ENCODE data around the gene COPG2. TPM values are rescaled to one million over a fixed set of nuclear protein-coding genes. Genes with fewer than 3 reads are reported as not detected.

The COPG2 gene
- total and polyA plus RNA-seq, 2 of the 4 experiments (the other 2 are of a cell fraction), result 18.1 to 50.0 TPM

DNA sequence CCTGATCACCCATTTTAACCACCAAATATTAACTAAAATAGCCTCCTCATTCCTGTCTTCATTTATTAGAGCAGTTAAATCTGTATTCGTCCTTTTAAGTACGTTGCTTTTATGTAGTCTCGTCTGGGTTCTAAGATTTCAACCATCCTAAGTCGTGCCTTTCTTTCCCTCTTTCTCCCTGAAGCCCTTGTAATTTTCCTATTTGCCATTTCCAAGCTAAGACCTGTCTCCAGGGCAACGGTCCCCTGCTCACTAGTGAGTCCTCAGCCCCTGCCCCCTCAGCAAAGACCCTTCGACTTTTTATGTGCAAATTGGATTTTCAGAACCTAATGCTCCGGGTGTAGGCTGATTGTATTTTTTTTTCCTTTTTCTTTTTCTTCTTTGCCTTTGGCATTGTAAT lies 192.8 kb downstream of the COPG2 start:
- H3K23ac ChIP-seq (ENCODE audit: low read depth, low read length), result no peak overlapping the region
- H3K79me1 ChIP-seq (ENCODE audit: low read depth in 1 of 2, low read length in 2 of 2), result no peaks in the 10 kb centered on the region
- no peak overlapping the region for H3K18ac ChIP-seq (ENCODE audit: low read depth, low read length)
- no peak overlapping the region for H2BK20ac ChIP-seq (ENCODE audit: low read depth, low read length)
- H2AK9ac ChIP-seq (replicated peaks; ENCODE audit: low read depth, low read length, poor library complexity), result no peak overlapping the region
- ATAC-seq (ENCODE audit: low read depth) (no peak), DNase-seq (no peak)
- H2BK120ac ChIP-seq (ENCODE audit: low read depth, low read length), result no peak overlapping the region
- H3K9me3 ChIP-seq (ENCODE audit: control insufficient read depth, insufficient read depth, low read length), result peaks cover 4% of the 10 kb centered on the region
- dilution Hi-C loops (cut with HindIII; ENCODE audit: low sequenced_read_pairs, unreplicated experiment) (no loop called here), intact Hi-C loops (cut with micrococcal nuclease) (no loop called here), in situ Hi-C loops (cut with MboI; ENCODE audit: low sequenced_read_pairs) (no loop called here)
- TF ChIP-seq POLR2A (IDR thresholded peaks at IDR 0.05; ENCODE audit: low read depth, low read length) (no peak), SMC3 (IDR thresholded peaks at IDR 0.05; ENCODE audit: low read depth, low read length) (no peak), MAZ (IDR thresholded peaks at IDR 0.05; ENCODE audit: borderline replicate concordance, low read depth, low read length) (no peak), MAFK (IDR thresholded peaks at IDR 0.05; ENCODE audit: low read depth, low read length) (no peak), NFE2L2 (IDR thresholded peaks at IDR 0.05; ENCODE audit: low read depth, low read length) (no peak), CEBPB (IDR thresholded peaks at IDR 0.05; ENCODE audit: low read depth, low read length) (no peak), BHLHE40 (IDR thresholded peaks at IDR 0.05; ENCODE audit: low read depth, low read length) (no peak), FOS (IDR thresholded peaks at IDR 0.05; ENCODE audit: low read depth, low read length) (no peak), RFX5 (IDR thresholded peaks at IDR 0.05; ENCODE audit: low read depth, low read length) (no peak), MXI1 (IDR thresholded peaks at IDR 0.05; ENCODE audit: borderline replicate concordance, low read depth, low read length) (no peak), RCOR1 (IDR thresholded peaks at IDR 0.05; ENCODE audit: insufficient replicate concordance, low read length) (no peak), CHD1 (IDR thresholded peaks at IDR 0.05; ENCODE audit: low read depth, low read length) (no peak)
- TF ChIP-seq, protein P1, sequence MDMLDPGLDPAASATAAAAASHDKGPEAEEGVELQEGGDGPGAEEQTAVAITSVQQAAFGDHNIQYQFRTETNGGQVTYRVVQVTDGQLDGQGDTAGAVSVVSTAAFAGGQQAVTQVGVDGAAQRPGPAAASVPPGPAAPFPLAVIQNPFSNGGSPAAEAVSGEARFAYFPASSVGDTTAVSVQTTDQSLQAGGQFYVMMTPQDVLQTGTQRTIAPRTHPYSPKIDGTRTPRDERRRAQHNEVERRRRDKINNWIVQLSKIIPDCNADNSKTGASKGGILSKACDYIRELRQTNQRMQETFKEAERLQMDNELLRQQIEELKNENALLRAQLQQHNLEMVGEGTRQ (IDR thresholded peaks at IDR 0.05; ENCODE audit: low read depth, low read length), result no peak
- TF ChIP-seq, protein P2, sequence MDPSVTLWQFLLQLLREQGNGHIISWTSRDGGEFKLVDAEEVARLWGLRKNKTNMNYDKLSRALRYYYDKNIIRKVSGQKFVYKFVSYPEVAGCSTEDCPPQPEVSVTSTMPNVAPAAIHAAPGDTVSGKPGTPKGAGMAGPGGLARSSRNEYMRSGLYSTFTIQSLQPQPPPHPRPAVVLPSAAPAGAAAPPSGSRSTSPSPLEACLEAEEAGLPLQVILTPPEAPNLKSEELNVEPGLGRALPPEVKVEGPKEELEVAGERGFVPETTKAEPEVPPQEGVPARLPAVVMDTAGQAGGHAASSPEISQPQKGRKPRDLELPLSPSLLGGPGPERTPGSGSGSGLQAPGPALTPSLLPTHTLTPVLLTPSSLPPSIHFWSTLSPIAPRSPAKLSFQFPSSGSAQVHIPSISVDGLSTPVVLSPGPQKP (IDR thresholded peaks at IDR 0.05; ENCODE audit: borderline replicate concordance, low read depth, low read length), result no peak
- TF ChIP-seq, protein P3, sequence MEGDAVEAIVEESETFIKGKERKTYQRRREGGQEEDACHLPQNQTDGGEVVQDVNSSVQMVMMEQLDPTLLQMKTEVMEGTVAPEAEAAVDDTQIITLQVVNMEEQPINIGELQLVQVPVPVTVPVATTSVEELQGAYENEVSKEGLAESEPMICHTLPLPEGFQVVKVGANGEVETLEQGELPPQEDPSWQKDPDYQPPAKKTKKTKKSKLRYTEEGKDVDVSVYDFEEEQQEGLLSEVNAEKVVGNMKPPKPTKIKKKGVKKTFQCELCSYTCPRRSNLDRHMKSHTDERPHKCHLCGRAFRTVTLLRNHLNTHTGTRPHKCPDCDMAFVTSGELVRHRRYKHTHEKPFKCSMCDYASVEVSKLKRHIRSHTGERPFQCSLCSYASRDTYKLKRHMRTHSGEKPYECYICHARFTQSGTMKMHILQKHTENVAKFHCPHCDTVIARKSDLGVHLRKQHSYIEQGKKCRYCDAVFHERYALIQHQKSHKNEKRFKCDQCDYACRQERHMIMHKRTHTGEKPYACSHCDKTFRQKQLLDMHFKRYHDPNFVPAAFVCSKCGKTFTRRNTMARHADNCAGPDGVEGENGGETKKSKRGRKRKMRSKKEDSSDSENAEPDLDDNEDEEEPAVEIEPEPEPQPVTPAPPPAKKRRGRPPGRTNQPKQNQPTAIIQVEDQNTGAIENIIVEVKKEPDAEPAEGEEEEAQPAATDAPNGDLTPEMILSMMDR (conservative IDR thresholded peaks at IDR 0.05; ENCODE audit: low read depth, low read length), result no peak
- H3K36me3 ChIP-seq (ENCODE audit: control insufficient read depth, insufficient read depth, low read length), result no peaks in the 10 kb centered on the region
- H3K27ac ChIP-seq (ENCODE audit: insufficient read depth, low read length), result no peak overlapping the region
- H4K91ac ChIP-seq (ENCODE audit: insufficient read depth, low read depth, low read length), result no peak overlapping the region
- 77% methylated on average over 4 of the region's 7 CpGs; no CpG with 5 or more reads in 1 of the 2 experiments for WGBS, 2 experiments (ENCODE audit: extremely low coverage in 2 of 2, insufficient read length in 1 of 2)
- H3K56ac ChIP-seq (ENCODE audit: extremely low read depth, insufficient read depth, low read length), result no peak overlapping the region
- H4K5ac ChIP-seq (ENCODE audit: low read depth, low read length), result no peak overlapping the region
- no peak overlapping the region for H2AFZ ChIP-seq (replicated peaks; ENCODE audit: low read length, poor library complexity)
- H4K20me1 ChIP-seq (ENCODE audit: insufficient read depth, low read length), result no peaks in the 10 kb centered on the region
- H3K4me1 ChIP-seq (ENCODE audit: control insufficient read depth, insufficient read depth, low read length), result no peaks in the 10 kb centered on the region
- ChIA-PET CTCF (interaction anchor here (1.0 kb wide), 1 partner anchor 9 kb away, joined by 3 read pairs; no protein-coding TSS in a partner anchor), POLR2A (ENCODE audit: unreplicated experiment) (no interaction called here)
- no peak overlapping the region for H3K4me2 ChIP-seq (ENCODE audit: low read depth, low read length)
- H3K14ac ChIP-seq (replicated peaks; ENCODE audit: low read depth, low read length), result no peak overlapping the region
- BruUV-seq (replicated peaks), result no TSS peak
- no peak overlapping the region for H3K9ac ChIP-seq (ENCODE audit: low read depth, low read length)
- no peak overlapping the region for H3K4ac ChIP-seq (ENCODE audit: low read depth, low read length)
- H2BK15ac ChIP-seq (ENCODE audit: low read depth, low read length), result no peak overlapping the region
- peaks cover 5% of the 10 kb centered on the region for H3K27me3 ChIP-seq (ENCODE audit: control insufficient read depth, insufficient read depth, low read length)
- no peak overlapping the region for H3K4me3 ChIP-seq (ENCODE audit: insufficient read depth, low read depth, low read length)
- H4K8ac ChIP-seq (ENCODE audit: low read depth in 2 of 2, low read length in 2 of 2), result no peak overlapping the region
- no peak overlapping the region for H2BK5ac ChIP-seq (ENCODE audit: low read depth, low read length, poor library complexity, severe bottlenecking)
- H2AK5ac ChIP-seq (ENCODE audit: low read depth, low read length), result no peak overlapping the region
- H3K9me1 ChIP-seq (ENCODE audit: insufficient read depth, low read length), result no peaks in the 10 kb centered on the region
